Activated gamma-delta T cell treated with anti-CD3 and anti-CD28 coated beads, Interleukin-2, amount 50 U/mL, for 16 hours (primary cell): ENCODE results near the gene CCDC78.

Experiments used
- DNase-seq: peaks from one replicate; pipeline ENCODE4 v3.0.0-alpha.2; 2020; ENCODE audit warnings: low read depth

CCDC78 gene

DNA sequence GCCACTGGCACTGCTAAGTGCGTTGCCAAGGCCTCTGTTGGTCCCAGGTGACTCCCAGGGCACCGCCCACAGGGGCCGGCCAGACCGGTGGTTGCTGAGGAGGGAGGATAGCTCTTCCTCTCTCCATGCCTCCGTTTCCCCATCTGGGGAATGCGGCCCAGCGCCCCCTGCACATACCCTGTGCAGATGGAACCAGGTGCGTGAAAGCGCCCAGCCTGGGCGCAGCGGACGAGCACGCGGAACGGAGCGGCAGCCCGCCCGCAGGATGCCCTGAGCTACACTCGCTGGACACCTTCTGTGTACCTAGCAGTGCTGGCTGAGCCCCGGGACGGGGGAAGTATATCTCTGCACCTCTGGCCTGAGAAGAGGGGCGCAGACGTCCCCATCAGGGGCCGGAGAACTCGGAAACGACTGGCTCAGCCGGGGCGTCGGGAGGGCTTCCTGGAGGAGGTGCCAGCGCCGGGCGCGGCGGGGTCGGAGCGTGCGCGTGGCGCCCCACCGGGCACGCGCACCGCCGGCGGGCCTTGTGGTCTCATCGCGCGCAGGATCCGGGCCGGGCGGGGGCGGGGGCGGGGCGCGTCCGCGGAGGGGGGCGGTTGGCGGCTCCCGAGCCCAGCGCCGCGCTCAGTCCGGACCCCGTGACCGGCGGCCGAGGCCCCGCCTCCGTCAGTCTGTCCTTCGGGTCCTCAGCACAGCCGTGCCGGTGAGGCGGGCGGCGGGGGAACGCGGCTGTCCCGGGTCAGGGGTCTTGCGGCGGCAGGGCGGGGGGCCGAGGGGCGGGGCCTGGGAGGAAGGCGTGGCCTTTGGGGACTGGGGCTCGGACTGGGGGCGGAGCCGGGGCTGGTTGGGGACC is at the start of gene CCDC78, which contains the start of gene HAGHL:
Gene CCDC78, minus strand, starts transcription at position 6 of the 853 bp plus-strand sequence. CDS start 76 bp downstream, outside the sequence.
Gene HAGHL, plus strand, starts transcription at position 669 of the 853 bp plus-strand sequence. CDS start 404 bp downstream, outside the sequence.
- DNase-seq, result peak; percentile 46

DNA sequence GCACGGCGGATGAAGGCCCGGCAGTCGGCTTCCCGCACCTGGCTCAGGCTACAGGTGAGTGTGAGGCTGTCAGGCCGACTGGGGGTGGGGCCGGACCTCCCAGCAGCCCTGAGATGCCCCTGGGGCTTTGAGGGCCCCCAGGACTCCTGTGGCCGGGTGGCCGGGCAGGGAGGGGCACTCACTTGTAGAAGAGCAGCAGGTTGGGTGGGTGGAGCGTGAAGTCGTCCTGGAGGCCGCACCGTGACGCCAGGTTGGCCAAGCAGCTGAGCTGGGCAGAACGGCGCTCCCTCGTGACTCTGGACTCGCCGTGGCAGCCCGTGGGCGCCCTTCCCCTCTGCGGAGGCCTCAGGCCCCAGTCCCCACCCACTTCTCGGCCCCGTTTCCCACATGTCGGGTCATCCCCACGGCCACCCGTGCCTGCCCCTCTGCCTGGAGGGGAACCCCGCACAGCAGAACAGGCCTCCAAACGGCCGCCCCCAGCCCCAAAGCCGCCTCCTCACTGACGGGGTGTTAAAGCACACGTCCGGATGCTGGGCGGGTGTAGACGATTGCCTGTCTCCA is 49.1 kb upstream of the CCDC78 start:
- DNase-seq, result no peak

DNA sequence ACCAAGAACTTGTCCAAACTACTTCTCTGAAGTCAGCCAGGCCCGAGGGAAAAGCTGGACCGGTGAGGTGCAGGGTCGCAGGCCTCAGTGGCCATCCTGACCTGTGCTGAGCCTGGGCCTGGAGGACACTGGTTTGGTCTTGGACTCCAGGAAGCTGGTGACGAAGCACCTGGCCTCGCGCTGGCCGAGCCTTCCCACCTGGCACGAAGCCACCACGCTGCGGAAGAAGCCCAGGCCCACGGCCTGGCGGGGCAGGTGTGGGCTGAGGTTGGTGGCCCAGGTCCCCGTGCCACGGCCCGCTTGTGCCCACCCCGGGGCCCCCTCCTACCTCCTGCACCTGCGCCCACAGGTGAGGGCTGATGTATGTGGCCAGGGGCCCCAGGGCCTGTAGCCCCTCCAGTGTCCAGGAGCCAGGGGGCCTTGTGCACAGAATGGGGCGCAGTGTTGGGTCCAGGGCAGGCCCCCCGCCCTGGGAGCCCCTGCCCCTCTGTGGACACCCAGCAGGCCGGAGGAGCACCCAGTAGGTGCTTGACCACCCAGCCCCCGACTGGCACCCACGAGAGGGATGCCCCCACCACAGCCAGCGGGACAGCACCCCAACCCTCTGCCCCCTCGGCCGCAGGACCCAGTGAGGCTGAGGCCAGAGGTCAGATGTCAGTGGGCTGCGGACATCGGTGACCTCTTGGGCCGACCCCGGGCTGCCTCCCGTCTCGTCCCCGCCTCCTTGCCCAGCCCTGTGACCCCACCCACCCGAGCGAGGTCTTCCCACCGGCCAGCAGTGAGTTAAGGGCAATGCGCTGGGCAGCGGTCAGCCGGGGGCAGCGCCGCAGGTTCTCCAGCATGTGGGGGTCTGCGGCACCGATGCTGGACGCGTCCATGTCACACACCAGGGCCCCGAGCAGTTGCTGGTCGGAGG is 48.1 kb upstream of the CCDC78 start:
- no peak for DNase-seq

DNA sequence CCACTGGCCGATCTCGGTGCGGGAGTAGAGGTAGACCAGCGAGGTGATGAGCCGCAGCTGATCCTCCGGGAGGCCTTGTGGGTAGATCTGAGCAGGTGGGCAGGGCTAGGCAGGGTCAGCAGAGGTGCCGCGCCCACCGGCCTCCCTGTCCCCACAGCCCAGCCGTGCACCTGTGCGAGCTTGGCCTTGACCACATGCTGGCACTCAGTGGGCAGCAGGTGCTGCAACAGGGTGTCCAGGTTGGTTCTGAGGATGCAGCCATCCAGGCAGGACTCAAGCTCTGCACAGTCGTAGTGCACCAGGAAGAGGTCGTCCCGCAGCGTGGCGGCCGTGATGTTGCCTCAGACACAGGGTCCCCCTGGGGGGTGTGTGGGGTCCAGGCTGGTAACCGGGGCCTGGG is 46.7 kb upstream of the CCDC78 start:
- no peak for DNase-seq

DNA sequence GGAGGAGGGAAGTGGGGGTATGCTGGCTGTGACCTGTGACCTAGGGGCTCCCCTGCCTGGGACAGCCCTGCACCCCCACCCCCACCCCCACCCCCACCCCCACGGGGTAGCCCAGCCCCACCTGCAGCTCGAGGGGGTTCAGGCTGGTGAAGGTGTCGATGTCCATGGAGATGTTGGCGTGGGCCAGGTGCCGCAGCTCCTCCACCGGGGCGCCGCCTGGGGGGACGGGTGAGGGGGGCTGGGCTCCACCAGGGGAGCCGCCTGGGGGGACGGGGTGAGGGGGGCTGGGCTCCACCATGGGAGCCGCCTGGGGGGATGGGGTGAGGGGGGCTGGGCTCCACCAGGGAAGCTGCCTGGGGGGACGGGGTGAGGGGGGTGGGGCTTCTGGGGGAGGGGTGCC is 44.2 kb upstream of the CCDC78 start:
- no peak for DNase-seq

DNA sequence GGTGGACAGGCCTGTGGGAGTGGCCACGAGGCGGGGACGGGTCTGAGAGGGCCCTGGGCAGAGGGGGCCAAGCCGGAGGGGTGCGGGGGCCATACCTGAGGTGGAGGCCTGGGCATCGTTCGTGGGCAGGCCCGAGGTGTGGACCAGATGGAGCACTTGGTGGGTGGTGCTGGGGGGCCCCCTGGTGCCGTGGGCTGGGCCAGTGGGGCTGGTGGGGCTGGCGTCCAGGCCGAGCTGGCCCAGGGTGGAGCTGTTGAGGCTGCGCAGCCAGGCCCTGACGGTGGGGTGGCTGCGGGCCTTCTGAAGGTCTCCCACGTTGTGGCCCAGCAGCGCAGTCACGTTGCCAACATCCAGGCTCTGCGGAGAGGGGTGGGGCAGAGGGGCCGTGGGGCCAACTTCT is 43.7 kb upstream of the CCDC78 start:
- no peak for DNase-seq

DNA sequence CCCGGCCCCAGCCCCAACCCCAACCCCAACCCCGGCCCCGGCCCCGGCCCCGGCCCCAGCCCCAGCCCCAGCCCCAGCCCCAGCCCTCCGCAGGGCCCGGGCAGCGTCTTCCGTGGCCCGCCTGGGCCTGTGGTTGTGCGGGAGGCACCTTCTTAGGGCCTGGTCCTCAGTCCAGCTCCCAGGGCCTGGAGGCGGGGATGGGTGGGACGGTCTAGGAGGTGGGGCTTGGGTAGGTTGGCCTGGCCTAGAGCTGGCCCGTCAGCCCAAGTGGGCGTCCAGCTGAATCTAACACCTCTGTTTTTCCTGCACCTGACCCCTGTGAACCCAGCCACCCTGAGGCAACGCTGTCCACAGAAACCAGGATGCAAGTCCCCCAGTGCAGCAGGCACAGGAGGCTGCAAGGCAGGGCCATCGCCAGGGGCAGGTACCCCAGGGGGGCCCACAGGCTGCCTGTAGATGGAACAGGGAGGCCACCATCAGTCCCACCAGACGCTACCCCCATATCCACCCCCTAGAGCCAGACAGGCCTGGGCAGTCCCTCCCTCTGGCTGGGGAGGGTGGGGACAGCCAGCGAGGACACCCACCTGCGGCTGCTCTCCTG is 43.0 kb upstream of the CCDC78 start:
- no peak for DNase-seq

DNA sequence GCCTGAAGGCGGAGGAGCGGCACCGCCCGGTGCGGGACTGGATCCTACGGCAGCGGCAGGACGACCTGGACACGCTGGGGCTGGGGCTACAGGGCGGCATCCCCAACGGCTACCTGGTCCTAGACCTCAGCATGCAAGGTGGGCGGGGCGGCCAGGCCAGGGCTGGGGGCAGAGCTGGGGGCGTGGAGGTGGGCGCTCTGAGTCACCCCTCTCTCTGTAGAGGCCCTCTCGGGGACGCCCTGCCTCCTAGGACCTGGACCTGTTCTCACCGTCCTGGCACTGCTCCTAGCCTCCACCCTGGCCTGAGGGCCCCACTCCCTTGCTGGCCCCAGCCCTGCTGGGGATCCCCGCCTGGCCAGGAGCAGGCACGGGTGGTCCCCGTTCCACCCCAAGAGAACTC is 42.2 kb upstream of the CCDC78 start:
- no peak for DNase-seq

DNA sequence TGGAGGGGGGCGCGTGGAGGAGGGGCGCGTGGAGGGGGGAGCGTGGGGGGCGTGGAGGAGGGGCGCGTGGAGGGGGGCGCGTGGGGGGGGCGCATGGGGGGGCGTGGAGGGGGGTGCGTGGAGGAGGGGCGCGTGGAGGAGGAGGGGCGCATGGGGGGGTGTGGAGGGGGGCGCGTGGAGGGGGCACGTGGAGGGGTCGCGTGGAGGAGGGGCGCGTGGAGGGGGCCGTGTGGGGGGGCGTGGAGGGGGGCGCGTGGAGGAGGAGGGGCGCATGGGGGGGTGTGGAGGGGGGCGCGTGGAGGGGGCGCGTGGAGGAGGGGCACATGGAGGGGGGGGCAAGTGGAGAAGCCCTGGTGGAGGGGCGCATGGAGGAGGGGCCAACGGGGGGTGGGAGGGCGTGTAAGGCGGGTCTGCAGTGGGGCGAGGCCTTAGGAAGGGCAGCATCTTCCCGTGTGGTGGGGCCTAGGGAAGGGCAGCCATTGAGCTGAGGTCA is 41.5 kb upstream of the CCDC78 start:
- DNase-seq, result no peak

DNA sequence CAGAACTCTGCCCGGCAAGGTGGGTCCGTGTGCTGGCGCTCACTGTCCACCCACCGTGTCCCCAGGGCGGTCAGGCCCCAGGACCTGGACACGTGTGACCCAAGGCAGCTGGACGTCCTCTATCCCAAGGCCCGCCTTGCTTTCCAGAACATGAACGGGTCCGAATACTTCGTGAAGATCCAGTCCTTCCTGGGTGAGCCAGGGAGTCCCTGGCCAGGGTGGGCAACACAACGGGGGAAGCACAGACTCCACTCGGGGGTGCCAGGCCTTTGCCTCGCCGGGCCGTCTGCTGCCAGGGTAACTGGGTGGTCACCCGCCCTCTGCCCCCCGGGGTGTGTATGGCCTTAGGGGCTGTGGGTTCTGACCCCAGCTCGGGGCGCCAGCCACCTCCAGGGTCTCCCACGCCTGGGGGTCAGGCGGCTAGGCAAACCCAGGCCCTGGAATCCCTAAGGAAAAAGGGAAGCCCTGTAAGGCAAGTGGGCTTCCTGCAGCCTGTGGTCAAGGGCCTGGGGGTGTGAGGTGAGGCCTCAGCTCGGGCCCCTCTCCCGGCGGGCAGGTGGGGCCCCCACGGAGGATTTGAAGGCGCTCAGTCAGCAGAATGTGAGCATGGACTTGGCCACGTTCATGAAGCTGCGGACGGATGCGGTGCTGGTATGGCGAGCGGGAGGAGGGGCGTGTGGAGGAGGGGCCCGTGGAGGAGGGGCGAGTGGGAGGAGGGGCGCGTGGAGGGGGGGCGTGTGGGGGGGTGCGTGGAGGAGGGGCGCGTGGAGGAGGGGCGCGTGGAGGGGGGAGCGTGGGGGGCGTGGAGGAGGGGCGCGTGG is 40.8 kb upstream of the CCDC78 start:
- no peak for DNase-seq

DNA sequence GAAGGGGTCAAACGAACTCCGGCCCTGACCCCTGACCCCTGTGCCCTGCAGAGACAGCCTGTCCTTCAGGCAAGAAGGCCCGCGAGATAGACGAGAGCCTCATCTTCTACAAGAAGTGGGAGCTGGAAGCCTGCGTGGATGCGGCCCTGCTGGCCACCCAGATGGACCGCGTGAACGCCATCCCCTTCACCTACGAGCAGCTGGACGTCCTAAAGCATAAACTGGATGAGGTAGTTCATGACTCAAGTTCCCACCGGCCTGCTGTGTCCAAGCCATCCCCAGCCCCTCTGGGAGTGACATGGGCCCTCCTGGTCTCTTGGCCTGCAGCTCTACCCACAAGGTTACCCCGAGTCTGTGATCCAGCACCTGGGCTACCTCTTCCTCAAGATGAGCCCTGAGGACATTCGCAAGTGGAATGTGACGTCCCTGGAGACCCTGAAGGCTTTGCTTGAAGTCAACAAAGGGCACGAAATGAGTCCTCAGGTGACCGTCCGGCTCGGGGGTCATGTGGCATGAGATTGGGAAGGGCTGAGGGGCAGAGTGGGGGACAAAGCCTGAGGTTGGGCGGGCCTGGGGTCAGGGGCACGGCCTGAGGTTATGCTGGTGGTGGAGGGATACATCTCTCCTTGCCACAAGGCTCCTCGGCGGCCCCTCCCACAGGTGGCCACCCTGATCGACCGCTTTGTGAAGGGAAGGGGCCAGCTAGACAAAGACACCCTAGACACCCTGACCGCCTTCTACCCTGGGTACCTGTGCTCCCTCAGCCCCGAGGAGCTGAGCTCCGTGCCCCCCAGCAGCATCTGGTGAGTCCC is 40.0 kb upstream of the CCDC78 start:
- DNase-seq, result no peak

DNA sequence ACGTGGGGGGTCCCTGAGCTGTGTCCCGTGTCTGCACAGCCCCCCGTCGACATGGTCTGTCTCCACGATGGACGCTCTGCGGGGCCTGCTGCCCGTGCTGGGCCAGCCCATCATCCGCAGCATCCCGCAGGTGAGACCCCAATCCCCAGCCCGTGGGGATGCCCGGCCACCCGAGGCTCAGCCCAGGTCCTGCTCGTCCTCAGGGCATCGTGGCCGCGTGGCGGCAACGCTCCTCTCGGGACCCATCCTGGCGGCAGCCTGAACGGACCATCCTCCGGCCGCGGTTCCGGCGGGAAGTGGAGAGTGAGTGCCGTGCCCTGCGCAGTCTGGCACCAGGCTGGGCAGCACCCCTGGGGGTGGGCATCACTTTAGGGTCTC is 39.2 kb upstream of the CCDC78 start:
- DNase-seq, result no peak

DNA sequence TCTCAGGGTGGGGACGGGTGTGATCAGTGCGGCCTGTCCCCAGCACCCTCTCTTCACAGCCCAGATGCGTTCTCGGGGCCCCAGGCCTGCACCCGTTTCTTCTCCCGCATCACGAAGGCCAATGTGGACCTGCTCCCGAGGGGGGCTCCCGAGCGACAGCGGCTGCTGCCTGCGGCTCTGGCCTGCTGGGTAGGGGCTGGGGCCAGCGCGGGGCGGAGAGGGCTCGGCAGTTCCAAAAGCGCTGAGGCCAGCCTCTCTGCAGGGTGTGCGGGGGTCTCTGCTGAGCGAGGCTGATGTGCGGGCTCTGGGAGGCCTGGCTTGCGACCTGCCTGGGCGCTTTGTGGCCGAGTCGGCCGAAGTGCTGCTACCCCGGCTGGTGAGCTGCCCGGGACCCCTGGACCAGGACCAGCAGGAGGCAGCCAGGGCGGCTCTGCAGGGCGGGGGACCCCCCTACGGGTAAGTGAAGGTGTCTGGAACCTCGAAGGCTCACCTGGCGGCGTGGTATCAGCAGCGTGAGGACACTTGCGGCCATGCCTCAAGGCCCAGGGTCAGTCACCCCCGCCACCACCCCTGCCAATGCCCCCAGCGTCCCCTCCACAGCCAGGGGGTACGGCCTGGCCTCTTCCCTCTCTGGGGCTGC is 38.7 kb upstream of the CCDC78 start:
- no peak for DNase-seq

DNA sequence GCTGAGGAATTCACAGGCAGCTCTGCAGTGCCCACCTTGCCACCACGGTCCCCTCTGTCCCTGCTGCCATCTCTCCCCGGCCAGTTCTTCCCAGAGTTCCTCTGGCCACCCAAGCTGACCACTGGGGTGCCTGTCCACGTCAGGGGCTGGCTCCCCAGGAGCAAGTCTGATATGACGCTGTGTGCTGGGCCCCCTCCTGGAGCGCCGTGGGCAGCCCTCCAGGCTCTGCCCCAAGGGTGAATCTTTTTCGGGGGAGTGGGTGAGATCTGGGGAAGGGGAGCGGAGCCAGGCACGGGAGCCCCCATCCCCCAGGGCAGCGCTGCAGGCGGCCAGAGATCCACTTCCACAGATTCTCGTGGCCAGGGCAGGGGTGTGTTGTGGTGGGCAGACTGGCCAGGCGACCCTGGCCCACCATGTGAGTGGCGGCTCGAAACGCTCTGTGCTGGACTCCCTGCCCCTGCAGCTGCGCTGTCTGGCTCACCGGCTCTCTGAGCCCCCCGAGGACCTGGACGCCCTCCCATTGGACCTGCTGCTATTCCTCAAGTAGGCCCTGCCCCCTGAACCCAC is 38.0 kb upstream of the CCDC78 start:
- no peak for DNase-seq

DNA sequence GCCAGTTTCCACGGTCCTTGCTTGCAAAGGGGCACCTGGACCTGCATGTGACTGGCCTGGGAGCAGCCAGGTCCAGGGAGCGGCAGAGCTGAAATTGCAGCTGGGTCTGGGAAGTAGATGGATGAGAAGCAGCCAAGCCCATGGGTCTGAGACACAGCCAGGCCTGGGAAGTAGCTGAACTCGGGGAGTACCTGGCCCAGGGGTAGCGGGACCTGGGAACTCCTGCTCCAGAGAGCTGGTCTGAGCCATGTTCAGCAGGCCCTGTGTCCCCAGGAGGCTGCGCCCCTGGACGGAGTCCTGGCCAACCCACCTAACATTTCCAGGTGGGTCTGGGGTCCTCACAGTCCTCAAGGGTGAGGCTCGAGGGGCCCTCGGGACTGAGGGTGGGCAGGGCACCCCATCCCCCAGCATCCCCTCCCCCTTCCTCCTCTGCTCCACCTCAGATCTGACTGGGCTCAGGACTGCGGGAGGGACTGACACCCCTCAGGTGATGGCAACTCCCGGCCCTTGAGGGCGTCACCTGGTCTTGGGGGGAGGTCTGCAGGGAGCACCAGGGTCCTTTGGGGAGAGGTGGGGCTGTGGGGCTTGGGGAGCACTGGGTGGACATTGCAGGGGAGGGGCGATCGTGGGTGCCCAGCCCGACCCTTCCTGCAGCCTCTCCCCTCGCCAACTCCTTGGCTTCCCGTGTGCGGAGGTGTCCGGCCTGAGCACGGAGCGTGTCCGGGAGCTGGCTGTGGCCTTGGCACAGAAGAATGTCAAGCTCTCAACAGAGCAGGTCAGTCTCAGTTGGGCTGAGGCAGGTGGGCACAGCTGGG is 37.3 kb upstream of the CCDC78 start:
- DNase-seq, result no peak

DNA sequence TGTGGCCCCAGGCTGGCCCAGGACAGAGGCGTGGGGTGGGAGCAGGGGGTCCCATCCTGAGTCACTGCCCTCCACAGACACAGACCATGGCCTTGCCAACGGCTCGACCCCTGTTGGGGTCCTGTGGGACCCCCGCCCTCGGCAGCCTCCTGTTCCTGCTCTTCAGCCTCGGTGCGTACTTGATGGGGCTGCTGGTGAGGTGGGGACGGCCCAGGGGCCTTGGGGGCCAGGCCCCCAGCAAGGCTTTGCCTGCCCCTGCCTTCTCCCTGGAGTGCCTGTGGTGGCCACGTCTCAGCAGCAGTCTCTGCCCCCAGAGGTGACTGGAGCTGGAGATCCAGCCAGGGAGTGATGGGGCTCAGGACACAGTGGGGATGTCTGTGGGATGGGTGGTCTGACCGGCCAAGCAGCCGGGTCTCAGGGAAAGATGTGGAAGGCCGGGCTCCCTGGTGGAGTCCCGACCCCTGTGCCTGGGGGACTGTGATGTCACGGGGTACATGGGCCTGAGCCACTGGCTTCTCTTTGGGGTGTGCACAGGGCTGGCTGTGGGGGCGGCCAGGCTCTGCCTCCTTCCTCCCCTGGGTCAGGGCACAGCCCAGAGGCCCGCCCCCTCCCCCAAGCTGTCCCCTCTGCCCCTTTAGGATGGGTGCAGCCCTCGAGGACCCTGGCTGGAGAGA is 36.5 kb upstream of the CCDC78 start:
- no peak for DNase-seq

DNA sequence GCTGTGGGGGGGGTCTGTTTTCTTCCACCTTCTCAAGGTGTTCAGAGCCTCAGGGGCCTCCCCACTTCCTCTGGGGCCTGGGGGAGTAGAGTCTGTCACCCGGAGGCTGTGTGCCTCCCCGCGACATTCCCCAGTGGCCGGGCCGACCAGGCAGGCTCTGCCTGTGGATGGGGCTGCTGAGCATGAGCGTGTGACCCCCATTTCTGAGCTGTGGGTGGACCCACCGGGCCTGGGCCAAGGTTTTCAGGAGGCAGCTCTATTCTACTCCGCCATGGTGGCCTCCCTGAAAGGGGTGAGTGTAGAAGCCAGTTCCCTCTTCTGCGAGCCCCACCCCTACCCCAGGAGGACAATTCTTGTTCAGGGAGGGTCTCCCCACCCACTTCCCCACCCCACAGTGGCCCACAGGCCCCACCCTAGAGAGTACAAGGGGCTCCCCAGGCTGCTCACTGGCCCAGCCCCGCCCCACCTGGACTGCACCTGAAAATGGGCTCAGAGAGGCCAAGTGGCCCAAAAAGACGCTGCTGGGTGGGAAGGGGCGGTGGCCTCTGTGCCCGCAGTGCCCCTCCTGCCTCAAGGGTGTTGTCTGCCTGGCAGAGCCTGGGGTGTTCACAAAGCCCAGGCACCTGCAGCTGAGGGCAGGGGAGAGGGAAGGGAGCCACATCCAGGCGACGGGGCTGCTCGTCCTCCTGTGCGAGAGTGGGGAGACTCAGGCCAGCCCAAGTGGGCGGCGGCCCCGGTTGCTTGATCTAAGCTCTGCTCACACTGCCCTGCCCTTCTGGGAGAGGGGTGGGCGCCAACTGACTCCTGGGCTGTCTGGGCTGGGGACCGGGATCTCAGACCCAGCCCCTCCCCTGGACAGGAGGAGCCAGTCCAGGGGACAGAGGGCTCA is 35.6 kb upstream of the CCDC78 start:
- no peak for DNase-seq
